Stimulated activated CD8-positive, alpha-beta memory T cell treated with anti-CD3 and anti-CD28 coated beads, Interleukin-7, amount 100 ng/mL, for 4 hours (primary cell): ENCODE measurements around the gene TLE3.

Experiments used
- DNase-seq, 2 donors: peaks; one replicate each; pipeline ENCODE4 v3.0.0-alpha.2; 2020; ENCODE audit warnings: low read depth in 2 of 2

TLE3 gene

DNA sequence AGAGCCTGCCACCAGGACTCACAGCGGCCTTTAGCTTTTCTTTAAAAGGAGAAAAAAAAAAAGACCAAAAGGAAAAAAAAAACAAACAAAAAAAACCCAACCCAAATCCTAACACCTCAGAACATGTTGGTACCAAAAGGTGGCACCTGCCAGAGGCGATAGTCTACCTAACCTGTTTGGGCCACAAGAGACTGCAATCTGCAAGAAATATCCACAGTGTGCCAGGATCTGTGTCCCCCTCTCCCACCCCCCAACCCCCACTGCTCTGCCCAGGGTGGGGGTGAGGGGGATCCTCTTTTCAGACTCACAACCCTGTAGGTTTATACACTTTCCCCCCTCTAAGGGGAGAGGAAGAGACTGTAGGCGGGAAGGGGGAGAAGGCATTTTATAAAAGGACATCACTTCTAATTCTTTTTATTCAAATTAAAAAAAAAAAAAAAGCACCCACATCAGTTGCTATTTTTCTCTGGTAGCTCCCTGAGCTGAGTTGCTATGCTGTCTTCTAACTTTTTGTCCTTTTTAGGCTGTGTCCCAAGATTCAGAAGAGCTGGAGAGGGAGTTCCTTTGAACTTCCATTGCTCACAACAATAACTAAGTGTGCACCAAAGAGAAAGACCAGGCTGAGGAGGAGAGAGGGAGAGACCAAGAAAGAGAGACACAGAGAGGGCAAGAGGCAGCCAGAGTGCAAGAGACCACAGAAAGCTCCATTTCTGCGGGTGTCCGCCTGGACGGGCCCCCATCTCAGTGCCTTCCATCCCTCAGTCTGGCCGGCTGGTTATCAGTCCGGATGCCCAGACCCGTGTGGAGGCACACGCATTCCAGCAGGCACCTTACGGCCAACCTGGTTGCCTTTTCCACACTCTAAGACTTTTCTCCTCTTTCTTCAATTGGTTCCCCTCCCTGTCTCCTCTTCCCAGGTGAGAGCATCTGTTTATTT, 48.9 kb downstream of the TLE3 start:
- DNase-seq, result no peak

DNA sequence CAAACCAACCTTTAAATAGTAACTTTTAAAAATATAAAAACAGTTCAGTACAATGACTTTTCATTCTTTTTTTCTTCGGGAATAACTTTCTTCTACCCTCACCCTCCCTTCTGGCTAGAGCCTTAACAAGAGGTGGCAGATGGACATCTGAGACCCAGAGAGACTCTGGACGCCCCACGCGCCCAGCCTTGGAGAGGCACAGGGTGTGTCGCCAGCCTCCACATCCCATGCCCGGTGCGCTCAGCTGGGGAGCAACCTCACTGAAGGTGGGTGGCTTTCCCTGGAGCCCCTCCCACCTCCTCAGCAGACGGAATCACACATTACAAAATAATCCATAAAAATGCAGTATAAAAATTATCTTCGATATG, 49.5 kb downstream of the TLE3 start:
- no peak for DNase-seq

DNA sequence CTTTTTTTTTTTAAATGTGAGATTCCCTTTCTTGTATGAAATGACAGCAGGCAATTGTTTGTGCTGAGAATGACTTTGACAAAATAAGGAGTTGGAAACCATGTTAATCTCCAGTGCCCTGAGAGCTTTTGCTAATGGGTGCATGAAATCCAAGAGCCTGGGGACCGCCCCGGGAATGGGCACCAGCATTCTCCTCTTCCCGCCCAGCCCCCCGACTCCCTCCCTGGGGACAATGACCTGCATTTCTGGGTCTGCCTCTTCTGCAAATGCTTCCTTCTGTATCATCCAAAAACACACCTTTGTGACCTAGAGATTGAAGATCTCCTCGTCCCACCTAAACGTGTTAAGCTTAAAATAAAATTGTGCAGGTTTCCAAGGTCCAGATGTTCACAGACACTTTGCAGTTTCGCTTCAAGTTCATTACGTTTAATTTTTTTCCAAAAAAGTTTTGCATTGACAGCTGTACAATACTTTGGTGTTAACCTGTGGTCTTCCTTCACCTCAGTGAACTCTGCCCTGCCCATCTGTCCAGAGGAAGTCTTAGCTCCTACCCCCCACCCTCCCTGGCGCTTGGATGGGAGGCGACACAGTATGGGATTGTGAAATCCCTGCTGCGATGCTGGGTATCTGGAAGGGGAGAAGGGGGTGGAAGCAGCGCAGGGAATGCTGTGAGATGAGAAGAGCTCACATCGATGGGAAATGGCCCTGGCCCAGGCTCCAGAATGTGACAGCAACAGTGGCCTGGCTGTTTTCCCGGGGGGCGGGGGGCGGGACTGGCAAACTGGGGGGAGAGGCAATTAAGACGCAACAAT, 50.1 kb downstream of the TLE3 start:
- DNase-seq, result no peak

- no peak for DNase-seq
These were observed 50.9 kb downstream of the TLE3 start for GRCh38 chr15:70046679-70047369.

GRCh38 chr15:70045045-70045444, 52.7 kb downstream of the TLE3 start:
- DNase-seq, result no peak

- DNase-seq, result no peak
These were observed 53.5 kb downstream of the TLE3 start for GRCh38 chr15:70044168-70044567.

DNA sequence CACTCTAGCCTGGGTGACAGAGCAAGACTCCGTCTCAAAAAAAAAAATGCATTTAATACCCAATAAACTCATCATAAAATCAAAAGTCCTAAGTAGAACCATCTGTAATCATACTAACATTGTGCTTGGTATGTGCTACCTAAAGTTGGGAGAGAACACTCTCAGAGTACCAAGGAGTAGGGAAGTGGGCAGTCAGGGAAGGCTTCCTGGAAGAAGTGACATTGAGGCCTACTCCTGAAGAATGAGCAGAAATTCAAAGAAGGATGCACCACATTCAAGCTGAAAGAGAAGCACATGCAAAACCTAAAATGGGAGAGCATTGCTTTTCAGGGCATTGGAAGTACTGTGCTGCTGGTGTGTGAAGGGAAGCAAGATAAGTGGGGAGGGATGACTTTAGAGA, 54.1 kb downstream of the TLE3 start:
- no peak for DNase-seq

- no peak for DNase-seq
These were observed 55.0 kb downstream of the TLE3 start for GRCh38 chr15:70042553-70043214.

DNA sequence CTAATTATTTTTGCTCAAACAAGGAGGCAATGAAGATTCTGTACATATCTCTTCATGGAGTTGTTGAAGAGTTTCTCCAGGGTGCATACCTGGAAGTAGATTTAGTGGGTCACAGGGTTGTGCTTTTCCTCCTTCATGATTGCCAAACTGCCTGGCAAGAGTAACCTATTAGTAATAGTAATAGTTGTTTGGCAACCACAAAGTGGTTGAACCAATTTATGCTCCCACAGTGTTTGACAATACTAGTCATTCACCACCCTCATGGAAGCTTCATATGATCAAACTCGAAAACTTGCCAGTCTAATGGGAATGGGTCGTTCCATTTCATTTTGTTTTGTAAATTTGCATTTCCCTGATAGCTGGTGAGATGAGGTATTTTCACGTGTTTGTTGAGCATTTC, 57.8 kb downstream of the TLE3 start:
- DNase-seq, result no peak

DNA sequence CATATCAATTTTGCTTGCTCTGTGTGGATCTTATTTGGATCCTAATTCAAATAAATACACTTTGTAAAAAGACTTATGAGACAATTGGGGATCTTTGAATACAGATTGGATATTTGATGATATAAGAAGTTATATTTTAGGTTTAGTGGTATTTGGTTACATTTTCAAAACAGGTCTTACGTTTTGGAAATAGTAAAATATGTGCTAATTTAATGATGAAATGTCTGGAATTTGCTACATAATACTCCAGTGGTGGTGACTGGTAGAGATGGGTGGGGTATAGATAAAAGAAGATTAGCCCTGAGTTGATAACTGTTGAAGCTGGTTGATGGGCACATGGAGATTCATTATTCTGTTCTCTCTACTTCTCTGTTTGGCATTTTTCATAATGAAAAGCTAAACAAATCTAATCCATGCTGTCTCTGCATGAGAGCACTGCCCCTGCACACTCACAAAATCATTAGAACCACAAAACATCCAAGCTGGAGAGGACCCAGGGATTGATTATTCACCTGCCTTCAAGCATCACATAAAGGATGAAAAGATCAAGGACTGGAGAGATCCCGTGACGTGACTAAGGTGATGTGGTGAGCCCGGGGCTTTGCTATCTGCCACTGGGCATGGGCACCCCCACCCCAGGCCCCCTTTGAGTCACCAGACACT, 58.9 kb downstream of the TLE3 start:
- no peak for DNase-seq

DNA sequence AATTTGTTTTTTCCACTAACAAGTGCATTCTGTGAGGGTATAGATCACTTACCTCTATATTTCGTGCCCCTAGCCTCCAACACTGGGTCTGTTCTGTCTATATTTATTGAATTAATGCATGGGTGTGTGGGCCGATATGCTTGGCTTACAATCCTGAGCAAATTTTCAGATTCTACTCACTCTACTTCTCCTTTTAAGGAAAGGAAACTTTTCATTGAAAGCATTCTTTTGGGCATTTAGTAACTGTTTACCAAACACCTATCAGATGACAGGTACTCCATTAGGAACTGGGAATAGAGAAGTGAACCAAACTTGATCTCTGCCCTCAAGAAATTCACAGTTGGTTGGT, 60.5 kb downstream of the TLE3 start:
- DNase-seq, result no peak

DNA sequence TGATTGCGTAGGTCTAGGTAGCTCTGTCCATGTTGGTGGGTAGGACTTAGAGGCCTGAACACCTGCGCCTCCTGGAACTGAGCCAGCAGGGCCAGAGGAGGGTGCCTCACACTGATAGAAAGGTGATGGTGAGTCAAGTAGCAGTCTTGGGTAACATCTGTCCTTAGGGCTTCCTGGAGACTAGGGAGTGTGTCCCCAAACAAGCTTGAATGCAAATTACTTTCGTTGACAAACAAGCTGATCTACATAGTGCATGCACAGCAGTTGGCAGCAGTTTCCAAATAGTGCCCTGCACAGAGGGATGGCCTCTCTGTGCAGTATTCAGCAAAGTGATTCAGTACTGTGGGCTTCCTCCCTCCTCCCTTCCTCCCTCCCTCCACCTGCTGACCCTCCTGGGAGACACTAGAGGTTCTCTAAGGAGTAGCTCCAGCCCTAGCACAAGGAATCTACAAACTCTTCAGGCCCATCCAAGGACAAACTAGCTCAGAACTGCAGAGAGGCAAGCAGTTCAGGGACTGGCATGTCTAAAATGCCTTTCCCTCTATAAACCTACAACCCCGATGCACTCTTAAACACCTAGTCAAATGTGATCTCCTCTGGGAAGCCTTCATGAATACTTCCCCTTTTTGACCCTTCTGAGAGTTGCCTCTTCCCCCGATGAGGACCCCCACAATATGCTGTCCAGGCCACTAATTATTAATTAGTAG, 61.0 kb downstream of the TLE3 start:
- DNase-seq, result no peak

DNA sequence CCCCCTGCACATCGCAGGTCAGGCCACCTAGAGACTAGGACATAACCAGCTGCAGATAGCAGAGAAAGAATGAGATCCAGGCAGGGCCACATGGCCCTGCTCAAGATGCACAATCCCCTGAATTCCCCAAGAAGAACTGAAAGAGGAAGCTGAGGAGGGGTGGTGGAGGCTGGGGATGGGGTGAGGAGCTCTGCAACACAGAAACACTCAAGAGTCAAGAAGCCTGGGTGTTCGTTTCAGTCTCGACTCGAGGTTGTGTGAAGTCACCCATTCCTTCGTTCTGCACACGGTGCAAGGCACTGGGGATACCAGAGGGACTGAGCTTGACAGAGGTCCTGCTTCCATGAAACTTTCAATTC, 62.0 kb downstream of the TLE3 start:
- DNase-seq, result no peak

DNA sequence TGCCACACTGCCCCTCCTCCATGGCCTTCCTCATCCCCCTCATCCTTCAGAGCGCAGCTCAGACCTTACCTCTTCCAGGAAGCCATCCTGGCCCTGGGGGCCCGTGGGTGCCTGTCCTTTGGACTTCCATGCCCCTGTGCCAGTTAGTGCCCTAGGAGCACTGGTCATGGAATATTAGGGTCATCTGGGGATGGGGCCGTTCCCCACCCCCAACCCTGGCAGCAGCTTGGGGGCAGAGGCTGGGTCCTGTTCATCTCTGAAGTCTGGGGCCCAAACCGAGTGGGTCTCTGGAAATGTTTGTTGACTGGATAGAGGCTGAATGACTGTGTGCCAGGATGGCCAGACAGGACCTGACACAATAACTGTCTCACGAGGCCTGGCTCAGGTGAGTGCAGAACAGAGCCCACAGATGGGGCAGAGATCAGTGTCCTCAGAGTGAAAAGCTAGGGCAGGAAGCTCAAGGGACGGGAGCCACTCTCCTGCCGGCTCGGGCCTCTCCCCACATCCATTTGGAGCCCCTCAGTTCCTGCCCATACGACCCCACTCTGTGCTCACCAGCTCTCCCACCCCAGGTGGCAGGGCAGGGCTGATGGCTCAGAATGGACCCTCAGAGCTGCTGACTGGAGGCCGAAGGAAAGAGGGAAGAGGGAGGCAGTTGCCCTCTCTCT, 62.5 kb downstream of the TLE3 start:
- no peak for DNase-seq

GRCh38 chr15:70034596-70034995, 63.1 kb downstream of the TLE3 start:
- DNase-seq, result no peak

- no peak for DNase-seq
These were observed 63.6 kb downstream of the TLE3 start for GRCh38 chr15:70034141-70034540.

DNA sequence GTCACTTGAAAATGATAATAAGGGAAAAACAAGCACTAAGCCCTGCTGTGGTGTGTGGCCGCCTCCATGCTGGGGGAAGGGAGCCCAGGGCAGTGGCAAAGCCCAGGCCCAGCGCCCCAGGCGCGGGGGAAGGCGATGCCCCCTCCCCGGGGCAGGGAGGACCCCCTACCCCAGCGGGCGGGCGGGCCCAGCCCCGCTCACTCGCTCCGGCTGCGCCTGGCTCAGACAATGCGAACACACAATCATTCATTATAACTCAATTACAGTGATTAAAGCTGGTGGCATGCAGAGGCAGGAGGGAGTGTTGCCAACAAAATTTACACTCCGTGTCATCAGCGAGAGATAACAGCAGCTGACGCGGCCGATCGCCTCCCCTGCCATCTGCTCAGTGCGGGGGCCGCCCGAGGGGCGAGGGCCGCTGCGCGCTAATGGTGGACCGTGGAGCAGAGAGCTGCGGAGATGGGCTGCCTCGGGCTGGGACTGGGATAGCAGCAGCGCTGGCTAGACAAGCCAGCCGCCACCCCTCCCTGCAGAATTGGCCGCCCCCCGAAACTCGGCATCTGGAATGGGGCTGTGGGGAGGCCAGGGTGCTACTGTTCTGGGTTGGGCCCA, 64.1 kb downstream of the TLE3 start:
- no peak for DNase-seq

GRCh38 chr15:70033109-70033508, 64.6 kb downstream of the TLE3 start:
- DNase-seq, result no peak

DNA sequence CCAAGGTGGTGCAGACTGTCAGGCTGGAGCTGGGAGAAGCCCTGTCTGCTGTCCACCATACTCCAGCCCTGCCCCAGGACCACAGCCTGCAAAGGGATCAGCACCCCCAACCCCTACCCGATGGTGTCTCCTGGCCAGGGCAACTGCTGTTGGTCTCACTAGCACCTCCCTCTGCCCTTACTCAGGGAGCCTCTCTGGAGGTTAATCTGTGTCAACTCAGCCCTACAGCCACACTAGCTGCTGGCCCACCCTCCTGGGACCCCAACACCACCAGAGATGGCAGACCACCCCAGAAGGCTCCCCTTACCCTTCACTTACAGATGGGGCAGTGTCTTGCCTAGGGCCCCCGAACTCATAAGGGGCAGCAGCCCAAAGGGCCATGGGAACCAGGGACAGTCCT, 65.2 kb downstream of the TLE3 start:
- DNase-seq, result no peak

GRCh38 chr15:70031713-70032112, 66.0 kb downstream of the TLE3 start:
- no peak for DNase-seq
